ENCODE results near the gene RAD51B.

GRCh38 chr14:68464711-68465110 lies 645.1 kb downstream of the RAD51B start:
- TF ChIP-seq HDAC2 (IDR thresholded peaks at IDR 0.05) = no peak
- no peak for TF ChIP-seq BRF1 (IDR thresholded peaks at IDR 0.05; ENCODE audit: borderline replicate concordance, extremely low read depth, insufficient read length)
- TF ChIP-seq RBM25 (IDR thresholded peaks at IDR 0.05; ENCODE audit: low read depth, low read length, severe bottlenecking) = no peak
- TF ChIP-seq SMARCE1 (IDR thresholded peaks at IDR 0.05) = no peak
- TF ChIP-seq MITF (IDR thresholded peaks at IDR 0.05) = no peak
- no peak for TF ChIP-seq NR2F6 (CRISPR knock-in tag; IDR thresholded peaks at IDR 0.05)
- TF ChIP-seq SMAD4 (CRISPR knock-in tag; conservative IDR thresholded peaks at IDR 0.05) = no peak
- TF ChIP-seq GATAD2A (IDR thresholded peaks at IDR 0.05) = no peak
- TF ChIP-seq SMAD3 (CRISPR knock-in tag; conservative IDR thresholded peaks at IDR 0.05) = no peak
- no peak for TF ChIP-seq CTCF (IDR thresholded peaks at IDR 0.05 in 2 of 3, conservative IDR thresholded peaks at IDR 0.05 in 1 of 3; ENCODE audit: insufficient read depth in 2 of 3, low read depth in 1 of 3, low read length in 3 of 3)
- no peak for TF ChIP-seq MNT (conservative IDR thresholded peaks at IDR 0.05)
- TF ChIP-seq BRF2 (IDR thresholded peaks at IDR 0.05; ENCODE audit: borderline replicate concordance, insufficient read depth, insufficient read length) = no peak
- TF ChIP-seq RBFOX2 (IDR thresholded peaks at IDR 0.05; ENCODE audit: low read depth, low read length) = no peak
- no peak for TF ChIP-seq POLR2A (conservative IDR thresholded peaks at IDR 0.05)

Measured in K562 (cell line).